Osteoblast (primary cell): ENCODE data around the gene ATP5F1D. TPM values are rescaled to one million over a fixed set of nuclear protein-coding genes. Genes with fewer than 3 reads are reported as not detected.

Experiments used
- DNase-seq: peaks from one replicate; pipeline ENCODE4 v3.0.0; 2011; ENCODE audit warnings: low spot score, mixed read lengths; ENCODE audit not compliant: insufficient read length; ENCODE audit errors: missing footprints
- H2AFZ ChIP-seq: 2 replicates; pipeline ENCODE4 v1.6.0; 2011; ENCODE audit warnings: mild to moderate bottlenecking, low read length
- H3K27ac ChIP-seq: 2 replicates; pipeline ENCODE4 v1.5.1; 2011; ENCODE audit warnings: mild to moderate bottlenecking, low read depth, low read length, moderate library complexity
- H3K27me3 ChIP-seq: 2 replicates; pipeline ENCODE4 v1.6.0; 2012; ENCODE audit warnings: mild to moderate bottlenecking, control low read depth, inconsistent platforms, low read length, moderate library complexity; ENCODE audit not compliant: insufficient read depth
- H3K36me3 ChIP-seq: 2 replicates; pipeline ENCODE4 v1.5.1; 2011; ENCODE audit warnings: mild to moderate bottlenecking, low read length, control low read depth, moderate library complexity; ENCODE audit not compliant: insufficient read depth
- H3K4me1 ChIP-seq: 2 replicates; pipeline ENCODE4 v1.5.1; 2011; ENCODE audit warnings: mild to moderate bottlenecking, low read length, control low read depth, moderate library complexity; ENCODE audit not compliant: insufficient read depth
- H3K4me2 ChIP-seq: 2 replicates; pipeline ENCODE4 v1.6.0; 2011; ENCODE audit warnings: mild to moderate bottlenecking, low read length; ENCODE audit not compliant: insufficient read depth
- H3K4me3 ChIP-seq: fragments of 200-600 bp; sonication (generic); 3 replicates; pipeline ENCODE4 v1.5.1; 2012; ENCODE audit warnings: mild to moderate bottlenecking, low read length, inconsistent platforms; ENCODE audit not compliant: insufficient read depth
- H3K79me2 ChIP-seq: 2 replicates; pipeline ENCODE4 v1.6.0; 2012; ENCODE audit warnings: mild to moderate bottlenecking, low read length, control low read depth, inconsistent platforms; ENCODE audit not compliant: insufficient read depth
- H3K9me3 ChIP-seq: 2 replicates; pipeline ENCODE4 v1.5.1; 2011; ENCODE audit warnings: low read depth, low read length, control low read depth
- H4K20me1 ChIP-seq: 2 replicates; pipeline ENCODE4 v1.6.0; 2012; ENCODE audit warnings: mild to moderate bottlenecking, low read length, control low read depth; ENCODE audit not compliant: insufficient read depth
- total RNA-seq: library from RNA; depleted of rRNA; stranded (reverse); fragments of >200 nt; gene quantifications from 2 replicates; pipeline ENCODE4 v1.2.3, GENCODE V29; 2012
- TF ChIP-seq, protein P1 (sequence below): IDR thresholded peaks from 2 replicates; pipeline ENCODE4 v1.5.1; 2011; ENCODE audit warnings: mild to moderate bottlenecking, low read depth, low read length, moderate library complexity; ENCODE audit errors: extremely low read depth

ATP5F1D gene
- total RNA-seq, 1 donor: 13.8 TPM

DNA sequence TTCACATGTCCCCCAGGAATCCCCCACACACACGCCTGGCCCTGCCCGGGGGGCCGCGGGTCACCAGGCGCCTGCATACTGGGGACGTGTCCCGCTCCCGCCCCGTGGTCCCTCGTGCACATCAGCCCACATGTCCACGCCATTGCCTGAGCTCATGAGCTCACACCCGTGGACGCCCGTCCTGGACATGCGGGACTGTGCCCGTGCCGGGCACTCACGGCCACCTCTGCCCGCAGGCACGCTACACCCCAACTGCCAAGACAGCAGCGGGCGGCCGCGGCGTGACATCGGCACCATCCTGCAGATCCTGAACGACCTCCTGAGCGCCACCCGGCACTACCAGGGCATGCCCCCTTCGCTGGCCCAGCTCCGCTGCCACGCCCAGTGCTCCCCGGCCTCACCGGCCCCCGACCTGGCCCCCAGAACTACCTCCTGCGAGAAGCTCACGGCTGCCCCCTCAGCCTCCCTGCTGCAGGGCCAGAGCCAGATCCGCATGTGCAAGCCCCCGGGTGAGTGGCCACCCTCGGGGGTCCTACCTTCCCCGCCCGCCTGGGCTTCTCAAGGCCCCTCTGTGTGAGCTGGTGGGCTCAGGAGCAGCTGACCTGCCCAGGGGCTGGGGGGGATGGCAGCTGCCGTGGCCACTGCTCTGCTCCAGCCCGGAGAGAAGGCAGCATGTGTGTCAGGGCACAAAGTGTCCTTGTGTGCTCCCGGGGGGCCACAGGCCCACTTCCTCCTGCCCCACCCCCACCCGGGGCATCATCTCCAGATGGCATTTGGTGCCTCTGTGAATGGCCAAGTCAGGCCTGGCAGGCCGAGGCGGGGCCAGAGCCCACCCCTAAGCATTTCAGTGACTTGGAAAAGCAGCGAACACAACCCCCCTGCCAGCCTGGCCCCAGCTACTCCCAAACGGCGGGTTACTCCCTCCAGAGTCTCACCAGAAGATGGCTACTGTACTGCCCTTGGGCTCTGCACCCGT is 13.9 kb downstream of the ATP5F1D start:
- H4K20me1 ChIP-seq: peaks cover 54% of the 10 kb centered on the region
- peak overlapping the region; percentile 83 for H3K27ac ChIP-seq
- no peak for DNase-seq
- peaks cover 65% of the 10 kb centered on the region for H3K79me2 ChIP-seq
- H2AFZ ChIP-seq: no peak overlapping the region
- H3K4me1 ChIP-seq: peaks cover 38% of the 10 kb centered on the region
- no peaks in the 10 kb centered on the region for H3K27me3 ChIP-seq
- H3K4me2 ChIP-seq: peak overlapping the region; percentile 32
- no peaks in the 10 kb centered on the region for H3K9me3 ChIP-seq
- no peak overlapping the region for H3K4me3 ChIP-seq
- TF ChIP-seq, protein P1, sequence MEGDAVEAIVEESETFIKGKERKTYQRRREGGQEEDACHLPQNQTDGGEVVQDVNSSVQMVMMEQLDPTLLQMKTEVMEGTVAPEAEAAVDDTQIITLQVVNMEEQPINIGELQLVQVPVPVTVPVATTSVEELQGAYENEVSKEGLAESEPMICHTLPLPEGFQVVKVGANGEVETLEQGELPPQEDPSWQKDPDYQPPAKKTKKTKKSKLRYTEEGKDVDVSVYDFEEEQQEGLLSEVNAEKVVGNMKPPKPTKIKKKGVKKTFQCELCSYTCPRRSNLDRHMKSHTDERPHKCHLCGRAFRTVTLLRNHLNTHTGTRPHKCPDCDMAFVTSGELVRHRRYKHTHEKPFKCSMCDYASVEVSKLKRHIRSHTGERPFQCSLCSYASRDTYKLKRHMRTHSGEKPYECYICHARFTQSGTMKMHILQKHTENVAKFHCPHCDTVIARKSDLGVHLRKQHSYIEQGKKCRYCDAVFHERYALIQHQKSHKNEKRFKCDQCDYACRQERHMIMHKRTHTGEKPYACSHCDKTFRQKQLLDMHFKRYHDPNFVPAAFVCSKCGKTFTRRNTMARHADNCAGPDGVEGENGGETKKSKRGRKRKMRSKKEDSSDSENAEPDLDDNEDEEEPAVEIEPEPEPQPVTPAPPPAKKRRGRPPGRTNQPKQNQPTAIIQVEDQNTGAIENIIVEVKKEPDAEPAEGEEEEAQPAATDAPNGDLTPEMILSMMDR: no peak
- peaks cover 57% of the 10 kb centered on the region for H3K36me3 ChIP-seq

DNA sequence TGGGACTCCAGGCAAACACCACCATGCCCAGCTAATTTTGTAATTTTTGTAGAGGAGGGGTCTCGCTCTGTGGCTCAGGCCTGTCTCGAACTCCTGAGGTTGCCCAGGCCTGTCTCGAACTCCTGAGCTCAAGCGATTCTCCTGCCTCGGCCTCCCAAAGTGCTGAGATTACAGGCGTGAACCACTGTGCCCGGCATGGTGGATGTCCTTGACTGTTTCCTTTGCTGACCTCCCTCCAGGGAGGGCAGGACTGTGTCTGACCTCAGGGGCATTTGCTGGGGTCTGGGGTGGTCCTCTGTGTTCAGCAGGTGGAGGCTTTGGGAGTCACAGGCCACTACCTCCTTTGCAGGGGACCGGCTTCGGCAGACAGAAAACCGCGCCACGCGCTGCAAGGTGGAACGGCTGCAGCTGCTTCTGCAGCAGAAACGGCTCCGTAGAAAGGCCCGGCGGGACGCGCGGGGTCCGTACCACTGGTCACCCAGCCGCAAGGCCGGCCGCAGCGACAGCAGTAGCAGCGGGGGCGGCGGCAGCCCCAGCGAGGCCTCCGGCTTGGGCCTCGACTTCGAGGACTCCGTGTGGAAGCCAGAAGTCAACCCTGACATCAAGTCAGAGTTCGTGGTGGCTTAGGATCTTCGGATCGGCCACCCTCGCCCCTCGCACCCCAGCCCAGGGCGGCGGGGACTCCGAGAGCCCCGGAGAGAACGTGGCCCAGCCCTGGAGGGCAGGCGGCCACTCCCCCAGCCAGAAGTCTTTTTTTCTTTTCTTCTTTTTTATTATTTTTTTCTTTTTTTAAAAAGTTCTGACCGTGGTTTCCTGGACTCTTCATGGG is 15.3 kb downstream of the ATP5F1D start:
- H4K20me1 ChIP-seq: peaks cover 45% of the 10 kb centered on the region

DNA sequence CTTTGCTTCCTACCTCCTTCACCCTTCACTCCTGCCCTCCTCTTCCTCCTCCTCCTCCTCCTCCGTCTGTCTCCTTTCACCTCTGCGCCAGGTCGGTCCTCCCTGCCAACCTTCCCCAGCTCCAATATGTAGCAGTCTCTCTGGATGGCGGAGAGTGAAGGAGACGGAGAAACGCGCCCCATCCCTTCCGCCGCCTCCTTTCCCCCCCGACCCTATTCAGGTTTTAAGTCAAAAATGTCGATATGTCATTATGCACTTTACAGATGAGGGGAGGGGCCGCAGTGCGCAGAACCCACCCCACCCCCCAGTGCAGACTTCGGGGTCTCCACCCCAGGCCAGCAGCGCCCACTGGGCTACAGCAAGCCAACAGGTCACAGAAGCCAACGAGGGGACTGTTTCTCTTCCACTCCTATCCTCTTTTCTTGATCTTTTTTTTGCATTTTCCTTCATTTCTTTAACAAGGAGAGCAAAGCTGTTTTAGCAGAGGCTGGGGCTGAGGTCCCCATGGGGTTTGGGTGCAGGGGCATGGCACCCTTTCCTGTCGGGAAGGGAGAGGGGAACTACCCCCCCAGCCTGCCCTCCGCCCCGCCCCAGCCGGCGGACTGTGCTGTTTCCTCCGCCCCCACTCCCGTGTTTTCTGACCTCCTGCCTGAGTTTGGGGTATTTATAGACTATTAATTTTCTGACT is 16.1 kb downstream of the ATP5F1D start:
- H3K4me2 ChIP-seq: no peak overlapping the region
- peak overlapping the region; percentile 60 for H3K27ac ChIP-seq
- H3K9me3 ChIP-seq: no peaks in the 10 kb centered on the region
- no peak overlapping the region for H2AFZ ChIP-seq
- peaks cover 44% of the 10 kb centered on the region for H4K20me1 ChIP-seq
- peaks cover 55% of the 10 kb centered on the region for H3K4me1 ChIP-seq
- no peak overlapping the region for H3K4me3 ChIP-seq
- H3K36me3 ChIP-seq: peaks cover 49% of the 10 kb centered on the region
- peaks cover 48% of the 10 kb centered on the region for H3K79me2 ChIP-seq
- TF ChIP-seq, protein P1: no peak
- no peak for DNase-seq
- no peaks in the 10 kb centered on the region for H3K27me3 ChIP-seq

More for the DNA sequence above, 15.3 kb downstream of the ATP5F1D start:
- Histone ChIP-seq H3K4me2 (no peak overlapping the region), H3K27me3 (no peaks in the 10 kb centered on the region), H3K36me3 (peaks cover 49% of the 10 kb centered on the region), H3K4me1 (peaks cover 48% of the 10 kb centered on the region), H3K9me3 (no peaks in the 10 kb centered on the region), H3K79me2 (peaks cover 56% of the 10 kb centered on the region), H3K4me3 (no peak overlapping the region), H2AFZ (no peak overlapping the region), H3K27ac (peak overlapping the region; percentile 60)
- TF ChIP-seq, protein P1: no peak
- no peak for DNase-seq
